Peyer's patch (tissue), 4 donors: ENCODE measurements around the gene SESN2. TPM values are rescaled to one million over a fixed set of nuclear protein-coding genes. Genes with fewer than 3 reads are reported as not detected.

ENCODE experiments used
- DNase-seq, 3 donors: peaks; one replicate each; pipeline ENCODE4 v3.0.0-alpha.2; 2017 to 2019
- H3K27ac ChIP-seq, 4 donors: fragments of 200-600 bp; sonication (generic); one replicate each; pipeline ENCODE4 v1.5.1; 2016 to 2019
- H3K27me3 ChIP-seq, 2 donors: fragments of 200-600 bp; sonication (generic); one replicate each; pipeline ENCODE4 v1.5.1; 2019
- H3K36me3 ChIP-seq, 3 donors: fragments of 200-600 bp; sonication (generic); one replicate each; pipeline ENCODE4 v1.5.1; 2016 to 2019
- H3K4me1 ChIP-seq, 4 donors: fragments of 200-600 bp; sonication (generic); one replicate each; pipeline ENCODE4 v1.5.1; 2016 to 2019
- H3K4me3 ChIP-seq, 4 donors: fragments of 200-600 bp; sonication (generic); 1 replicate in 3 of 4; 2 replicates in 1 of 4; pipeline ENCODE4 v1.5.1; 2016 to 2019; ENCODE audit warnings: mild to moderate bottlenecking in 1 of 4
- H3K9me3 ChIP-seq, 4 donors: fragments of 200-600 bp; sonication (generic); one replicate each; pipeline ENCODE4 v1.5.1; 2016 to 2019; ENCODE audit warnings: mild to moderate bottlenecking in 1 of 4
- POLR2A ChIP-seq, 2 donors: fragments of 450-650 bp; IDR thresholded peaks; one replicate each; pipeline ENCODE4 v1.5.1; 2017; ENCODE audit warnings: antibody characterized with exemption in 2 of 2, mild to moderate bottlenecking in 2 of 2, moderate library complexity in 2 of 2
- total RNA-seq, 4 donors: library from RNA; depleted of rRNA; stranded (reverse); fragments of >200 nt; gene quantifications; one replicate each; pipeline ENCODE4 v1.1.0, GENCODE V29; 2016
- TF ChIP-seq, protein P1 (sequence below), 6 experiments: fragments of 450-650 bp in 4 of 6; fragments of 200-600 bp in 2 of 6; sonication (generic) in 1 of 6; IDR thresholded peaks; one replicate each; pipeline ENCODE4 v1.5.1; 2017 to 2019; ENCODE audit warnings: antibody characterized with exemption in 6 of 6, mild to moderate bottlenecking in 3 of 6, moderate library complexity in 1 of 6

Gene SESN2
- total RNA-seq, 4 donors from 2014 or later: 4.1 to 33.8 (median 26.1) TPM

DNA sequence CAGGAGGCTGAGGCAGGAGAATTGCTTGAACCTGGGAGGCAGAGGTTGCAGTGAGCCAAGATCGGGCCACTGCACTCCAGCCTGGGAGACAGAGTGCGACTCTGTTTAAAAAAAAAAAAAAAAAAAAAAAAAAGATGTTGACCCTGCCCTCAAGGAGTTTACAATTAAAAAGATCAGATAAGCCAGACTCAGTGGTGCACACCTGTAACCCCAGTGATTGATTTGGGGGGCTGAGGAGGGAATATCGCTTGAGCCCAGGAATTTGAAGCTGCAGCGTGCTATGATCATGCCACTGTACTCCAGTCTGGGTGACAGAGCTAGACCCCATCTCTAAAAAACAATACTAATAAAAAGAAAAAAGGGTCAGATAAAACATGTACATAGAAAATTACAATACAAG is 1.6 kb upstream of the SESN2 start:
- H3K9me3 ChIP-seq: no peaks in the 10 kb centered on the region
- no peak overlapping the region for H3K27ac ChIP-seq
- DNase-seq: no peak
- H3K4me1 ChIP-seq: peaks cover 0 to 24% (median 0%) of the 10 kb centered on the region in 4 donors
- TF ChIP-seq, protein P1, sequence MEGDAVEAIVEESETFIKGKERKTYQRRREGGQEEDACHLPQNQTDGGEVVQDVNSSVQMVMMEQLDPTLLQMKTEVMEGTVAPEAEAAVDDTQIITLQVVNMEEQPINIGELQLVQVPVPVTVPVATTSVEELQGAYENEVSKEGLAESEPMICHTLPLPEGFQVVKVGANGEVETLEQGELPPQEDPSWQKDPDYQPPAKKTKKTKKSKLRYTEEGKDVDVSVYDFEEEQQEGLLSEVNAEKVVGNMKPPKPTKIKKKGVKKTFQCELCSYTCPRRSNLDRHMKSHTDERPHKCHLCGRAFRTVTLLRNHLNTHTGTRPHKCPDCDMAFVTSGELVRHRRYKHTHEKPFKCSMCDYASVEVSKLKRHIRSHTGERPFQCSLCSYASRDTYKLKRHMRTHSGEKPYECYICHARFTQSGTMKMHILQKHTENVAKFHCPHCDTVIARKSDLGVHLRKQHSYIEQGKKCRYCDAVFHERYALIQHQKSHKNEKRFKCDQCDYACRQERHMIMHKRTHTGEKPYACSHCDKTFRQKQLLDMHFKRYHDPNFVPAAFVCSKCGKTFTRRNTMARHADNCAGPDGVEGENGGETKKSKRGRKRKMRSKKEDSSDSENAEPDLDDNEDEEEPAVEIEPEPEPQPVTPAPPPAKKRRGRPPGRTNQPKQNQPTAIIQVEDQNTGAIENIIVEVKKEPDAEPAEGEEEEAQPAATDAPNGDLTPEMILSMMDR (IDR thresholded peaks at IDR 0.05): no peak
- no peak for TF ChIP-seq POLR2A (IDR thresholded peaks at IDR 0.05)
- H3K27me3 ChIP-seq: no peaks in the 10 kb centered on the region
- no peaks in the 10 kb centered on the region for H3K36me3 ChIP-seq
- H3K4me3 ChIP-seq: no peak overlapping the region

DNA sequence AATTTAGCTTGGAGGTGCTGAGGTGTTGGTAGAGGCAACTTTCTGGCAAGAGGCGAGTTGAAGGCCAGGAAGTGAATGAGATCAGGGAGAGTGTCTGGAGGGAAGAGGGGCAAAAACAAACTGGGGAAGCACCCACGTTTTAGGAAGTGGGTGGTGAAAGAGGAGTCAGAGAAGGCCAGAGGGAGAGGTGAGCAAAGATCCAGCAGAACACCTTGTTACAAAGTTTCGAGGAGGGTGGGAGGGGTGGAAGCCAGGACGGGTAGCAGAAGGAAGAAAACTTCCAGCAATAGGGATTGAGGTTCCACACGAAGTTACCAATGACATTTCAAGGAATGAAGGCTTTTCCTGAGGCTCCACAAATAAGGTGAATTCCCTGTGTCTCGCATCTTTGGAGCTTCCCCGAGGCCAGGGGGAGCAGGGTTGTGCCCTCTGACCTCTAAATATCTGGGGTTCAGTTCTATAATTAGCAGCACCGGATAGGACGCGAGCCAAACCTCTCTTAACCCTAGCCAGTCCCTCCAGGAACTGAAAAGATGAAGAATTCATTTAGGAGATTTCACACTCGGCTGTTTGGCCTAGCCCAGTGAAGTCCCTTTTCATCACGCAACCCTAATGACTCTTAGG is 578 bp upstream of the SESN2 start:
- Histone ChIP-seq H3K4me3 (peak overlapping the region; percentile 68 to 99 (median 86)), H3K36me3 (no peaks in the 10 kb centered on the region), H3K27me3 (no peaks in the 10 kb centered on the region), H3K9me3 (no peaks in the 10 kb centered on the region), H3K27ac (peak overlapping the region in 2 of 4 donors; percentile 67 to 94), H3K4me1 (peaks cover 0 to 33% (median 0%) of the 10 kb centered on the region in 4 donors)
- no peak for DNase-seq
- TF ChIP-seq POLR2A (IDR thresholded peaks at IDR 0.05): no peak
- TF ChIP-seq, protein P1 (IDR thresholded peaks at IDR 0.05): no peak

DNA sequence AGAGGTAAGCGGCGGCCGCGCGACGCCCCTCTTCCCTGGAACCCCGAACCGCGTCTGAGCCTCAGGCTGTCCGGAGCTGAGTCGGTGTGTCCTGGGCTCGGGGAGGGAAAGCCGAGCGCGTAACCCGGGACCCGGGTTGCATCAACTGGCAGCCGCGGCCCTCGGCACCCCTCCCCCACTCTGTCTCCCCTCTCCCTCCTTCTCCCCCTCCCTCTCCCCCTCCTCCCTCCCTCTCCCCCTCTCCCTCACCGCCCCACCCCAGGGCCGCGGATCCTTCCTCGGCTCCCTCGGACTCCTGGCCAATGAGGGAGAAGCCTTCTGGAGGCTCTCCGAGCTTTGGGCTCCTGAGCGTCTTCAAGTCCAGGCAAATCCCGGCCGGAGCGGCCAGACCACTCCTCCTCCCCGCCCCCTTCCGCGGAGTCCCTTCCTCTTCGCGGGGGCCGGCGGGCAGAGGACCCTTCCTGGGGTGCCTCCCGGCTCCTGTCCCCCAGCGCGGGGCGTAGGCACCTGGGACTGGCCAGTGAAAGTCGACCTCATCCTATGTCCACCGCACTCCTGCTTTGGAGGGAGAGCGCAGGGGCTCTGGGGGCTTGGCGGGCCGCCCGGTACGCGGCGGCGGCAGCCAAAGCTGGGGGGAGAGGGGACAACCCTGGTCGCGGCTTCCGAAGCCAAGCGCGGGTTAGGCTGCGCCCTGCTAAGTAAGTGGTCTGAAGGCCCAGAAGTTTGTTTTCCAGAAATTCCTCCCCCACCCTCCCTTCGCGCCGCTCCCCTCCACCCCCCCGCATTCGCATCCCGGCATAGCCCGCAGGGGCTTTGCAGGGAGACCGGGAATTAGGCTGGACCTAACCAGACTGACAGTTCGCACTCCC is 850 bp downstream of the SESN2 start:
- DNase-seq: peak; percentile 24 to 80 (median 78)
- peak overlapping the region; percentile 68 to 99 (median 86) for H3K4me3 ChIP-seq
- H3K4me1 ChIP-seq: peaks cover 0 to 47% (median 0%) of the 10 kb centered on the region in 4 donors
- no peak for TF ChIP-seq POLR2A (IDR thresholded peaks at IDR 0.05)
- TF ChIP-seq, protein P1 (IDR thresholded peaks at IDR 0.05): no peak
- no peaks in the 10 kb centered on the region for H3K27me3 ChIP-seq
- peak overlapping the region; percentile 76 to 94 (median 82) for H3K27ac ChIP-seq
- H3K36me3 ChIP-seq: no peaks in the 10 kb centered on the region
- H3K9me3 ChIP-seq: no peaks in the 10 kb centered on the region

DNA sequence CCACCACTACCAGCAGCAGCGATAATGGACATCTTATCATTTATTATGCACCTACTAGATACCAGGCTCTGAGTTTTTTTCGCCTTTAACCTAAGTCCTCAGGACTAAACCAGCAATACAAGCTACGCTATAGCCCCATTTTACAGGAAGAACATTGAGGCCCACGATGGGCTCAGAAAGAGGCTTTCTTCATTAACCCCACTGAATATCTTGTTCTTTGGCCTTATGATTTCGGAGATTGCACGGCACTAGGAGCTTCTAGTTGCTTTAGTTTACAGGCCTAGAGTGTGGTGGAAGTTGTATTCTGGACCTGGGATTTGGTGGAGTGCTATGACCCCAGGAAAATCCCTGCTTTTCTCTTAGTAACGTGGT is 1.5 kb downstream of the SESN2 start:
- H3K27me3 ChIP-seq: no peaks in the 10 kb centered on the region
- no peak for TF ChIP-seq POLR2A (IDR thresholded peaks at IDR 0.05)
- TF ChIP-seq, protein P1 (IDR thresholded peaks at IDR 0.05): no peak
- H3K36me3 ChIP-seq: no peaks in the 10 kb centered on the region
- peaks cover 0 to 49% (median 0%) of the 10 kb centered on the region in 4 donors for H3K4me1 ChIP-seq
- H3K9me3 ChIP-seq: no peaks in the 10 kb centered on the region
- no peak for DNase-seq
- H3K27ac ChIP-seq: peak overlapping the region in 2 of 4 donors; percentile 85 to 94
- peak overlapping the region; percentile 68 to 99 (median 86) for H3K4me3 ChIP-seq

DNA sequence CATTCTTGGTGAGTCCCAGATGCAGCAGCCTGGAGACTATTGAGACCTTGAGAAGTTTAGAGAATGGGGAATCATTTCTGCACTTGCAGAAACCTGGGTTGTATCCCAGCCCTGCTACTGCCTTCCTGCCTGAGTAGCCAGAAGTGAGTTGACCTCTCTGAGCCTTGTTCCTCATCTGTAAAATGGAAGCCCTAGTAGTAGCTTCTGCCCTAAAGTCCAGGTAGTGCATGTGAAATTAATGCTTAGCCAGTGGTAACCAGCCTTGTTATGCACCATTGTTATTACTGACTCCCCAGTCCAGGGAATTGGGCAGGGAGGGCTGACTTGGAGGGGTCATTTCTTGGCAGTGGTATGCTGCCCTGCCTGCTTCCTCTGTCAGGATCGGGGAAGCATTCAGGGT is 5.6 kb downstream of the SESN2 start:
- H3K9me3 ChIP-seq: no peaks in the 10 kb centered on the region
- no peaks in the 10 kb centered on the region for H3K27me3 ChIP-seq
- H3K27ac ChIP-seq: no peak overlapping the region
- DNase-seq: no peak
- TF ChIP-seq POLR2A (IDR thresholded peaks at IDR 0.05): no peak
- TF ChIP-seq, protein P1 (IDR thresholded peaks at IDR 0.05): no peak
- H3K36me3 ChIP-seq: peaks cover 0 to 10% (median 0%) of the 10 kb centered on the region in 3 donors
- H3K4me3 ChIP-seq: no peak overlapping the region
- H3K4me1 ChIP-seq: peaks cover 0 to 43% (median 0%) of the 10 kb centered on the region in 4 donors
